ENCODE data around the gene IFT81.

GRCh38 chr12:110235383-110235782, 111.2 kb downstream of the IFT81 start:
- TF ChIP-seq ZFX (IDR thresholded peaks at IDR 0.05) (no peak), POLR2A (IDR thresholded peaks at IDR 0.05; ENCODE audit: borderline replicate concordance, extremely low read depth, insufficient read depth, insufficient read length) (no peak), CTCF (IDR thresholded peaks at IDR 0.05 in 2 of 3, conservative IDR thresholded peaks at IDR 0.05 in 1 of 3; ENCODE audit: borderline replicate concordance in 1 of 3, insufficient read depth in 1 of 3, low read depth in 2 of 3, low read length in 2 of 3) (no peak), POLR2AphosphoS5 (IDR thresholded peaks at IDR 0.05; ENCODE audit: low read depth, low read length) (no peak), ATF3 (IDR thresholded peaks at IDR 0.05) (no peak), EZH2 (IDR thresholded peaks at IDR 0.05) (no peak), SP1 (IDR thresholded peaks at IDR 0.05; ENCODE audit: low read depth) (no peak), REST (IDR thresholded peaks at IDR 0.05; ENCODE audit: low read depth) (no peak), ZBTB33 (IDR thresholded peaks at IDR 0.05; ENCODE audit: extremely low read depth, insufficient replicate concordance, low read length) (no peak), CEBPB (IDR thresholded peaks at IDR 0.05; ENCODE audit: low read depth) (no peak), TCF7L2 (IDR thresholded peaks at IDR 0.05; ENCODE audit: borderline replicate concordance, extremely low read depth, insufficient read depth, insufficient read length) (no peak), YY1 (IDR thresholded peaks at IDR 0.05; ENCODE audit: extremely low read depth, insufficient replicate concordance, low read depth, low read length) (no peak), EZH2phosphoT487 (IDR thresholded peaks at IDR 0.05; ENCODE audit: borderline replicate concordance) (no peak), CBX3 (IDR thresholded peaks at IDR 0.05; ENCODE audit: low read depth) (no peak)

Data from HCT116 (cell line).